Dermis blood vessel endothelial cell (primary cell): ENCODE measurements around the gene RBM28. TPM values are rescaled to one million over a fixed set of nuclear protein-coding genes. Genes with fewer than 3 reads are reported as not detected.

ENCODE experiments used
- DNase-seq: peaks from one replicate; pipeline ENCODE4 v3.0.0; 2010
- total RNA-seq: library from RNA; depleted of rRNA; stranded (reverse); fragments of >200 nt; gene quantifications from 2 replicates; pipeline ENCODE4 v1.2.3, GENCODE V29; 2014

RBM28 gene
- total RNA-seq, 1 donor from 2014 or later = 14.6 TPM

DNA sequence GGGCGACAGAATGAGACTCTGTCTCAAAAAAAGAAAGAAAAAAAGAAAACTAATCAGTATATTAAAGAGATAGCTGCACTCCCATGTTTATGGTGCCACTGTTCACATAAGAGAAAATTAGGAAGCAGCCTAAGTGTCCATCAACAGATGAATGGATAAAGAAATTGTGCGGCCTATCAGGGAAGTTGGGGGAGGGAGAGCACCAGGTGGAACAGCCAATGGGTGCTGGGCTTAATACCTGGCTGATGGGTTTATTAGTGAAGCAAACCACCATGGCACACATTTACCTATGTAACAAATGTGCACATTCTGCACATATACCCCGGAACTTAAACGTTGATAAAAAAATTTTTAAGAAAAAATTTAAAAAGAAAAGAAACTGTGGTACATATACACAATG lies 26.8 kb upstream of the RBM28 start:
- no peak for DNase-seq

- DNase-seq = no peak
Observed at GRCh38 chr7:128366986-128367385, 23.3 kb upstream of the RBM28 start.

DNA sequence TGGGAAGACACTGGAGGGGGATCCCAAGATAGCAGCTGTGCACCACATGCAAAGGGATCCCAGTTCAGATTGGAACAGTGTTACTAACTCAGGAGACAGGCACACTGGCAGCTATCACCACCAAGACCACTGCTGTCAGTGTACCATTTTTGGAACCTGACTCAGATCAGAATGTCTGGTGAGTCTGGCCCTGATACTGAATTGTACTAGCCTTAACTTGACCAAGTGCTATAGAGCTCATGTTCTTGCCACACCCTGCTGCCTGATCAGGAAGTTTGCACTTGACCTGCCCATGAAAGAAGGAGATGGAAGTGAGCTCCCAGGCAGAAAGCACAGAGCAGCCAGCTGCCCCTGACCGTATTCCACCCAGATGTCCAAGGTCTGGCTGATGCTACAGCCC lies 22.6 kb upstream of the RBM28 start:
- no peak for DNase-seq

DNA sequence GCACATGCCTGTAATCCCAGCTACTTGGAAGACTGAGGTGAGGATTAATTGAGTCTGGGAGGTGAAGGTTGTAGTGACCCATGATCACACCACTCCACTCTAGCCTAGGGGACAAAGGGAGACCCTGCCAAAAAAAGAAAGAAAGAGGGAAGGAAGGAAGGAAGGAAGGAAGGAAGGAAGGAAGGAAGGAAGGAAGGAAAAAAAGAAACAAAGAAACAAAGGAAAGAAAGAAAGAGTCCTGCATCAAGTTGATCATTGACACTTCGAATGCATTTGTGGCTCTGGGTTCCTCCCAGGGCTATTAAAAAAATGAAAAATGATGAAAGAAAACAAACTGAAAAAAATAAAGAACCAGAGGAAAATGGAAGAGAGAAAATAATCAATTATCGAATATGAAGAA lies 21.7 kb upstream of the RBM28 start:
- no peak for DNase-seq

DNA sequence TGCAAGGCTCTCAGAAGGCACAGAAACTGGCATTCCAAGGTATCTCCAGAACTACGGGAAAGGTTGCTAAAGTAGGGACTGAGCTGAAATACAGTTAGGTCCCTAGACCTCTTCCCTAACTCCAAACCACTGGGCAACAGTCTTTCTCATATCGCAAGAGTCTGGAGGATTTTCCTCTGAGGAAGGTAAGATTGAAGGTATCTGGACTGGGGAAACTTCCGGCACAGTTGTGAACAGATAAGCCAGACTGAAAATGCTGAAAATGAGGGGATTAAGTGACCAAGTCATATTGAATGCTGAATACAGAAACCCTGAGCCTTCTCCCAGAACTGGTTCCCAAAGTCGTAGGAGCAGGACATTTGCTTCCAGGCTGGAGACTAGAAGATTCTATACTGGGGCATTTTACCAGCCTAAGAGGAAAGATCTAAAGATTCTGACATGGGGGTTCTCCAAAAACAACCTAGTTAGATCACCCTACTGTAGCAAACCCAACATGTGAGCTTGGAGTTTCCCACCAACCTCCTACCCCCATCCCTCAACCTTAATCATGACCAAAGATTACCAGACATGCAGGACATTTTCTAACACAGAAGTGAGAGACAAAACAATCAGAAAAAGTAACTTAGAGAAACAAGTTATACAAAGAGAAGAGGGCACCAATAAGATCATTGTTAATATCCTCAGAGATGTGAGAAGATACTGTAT lies 20.6 kb upstream of the RBM28 start:
- no peak for DNase-seq

GRCh38 chr7:128363261-128363721 lies 19.6 kb upstream of the RBM28 start:
- no peak for DNase-seq

DNA sequence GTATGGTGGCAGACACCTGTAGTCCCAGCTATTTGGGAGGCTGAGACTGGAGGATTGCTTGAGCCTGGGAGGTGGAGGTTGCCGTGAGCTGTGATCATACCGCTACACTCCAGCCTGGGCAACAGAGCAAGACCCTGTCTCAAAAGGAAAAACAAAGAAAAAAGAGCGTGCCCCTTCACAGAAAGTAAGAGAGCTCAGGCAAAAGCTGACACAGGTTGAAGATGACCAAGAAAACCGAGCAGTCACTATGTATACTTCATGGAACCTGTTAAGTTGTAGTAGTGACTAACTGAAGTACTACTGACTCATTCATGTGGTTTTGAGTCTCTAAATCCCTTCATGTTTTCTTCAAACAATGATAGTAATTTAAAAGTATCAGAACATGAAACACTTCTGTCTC lies 19.0 kb upstream of the RBM28 start:
- DNase-seq = no peak

- DNase-seq = peak; percentile 32
Observed at GRCh38 chr7:128361411-128362379, 18.0 kb upstream of the RBM28 start, which contains the start of gene PRRT4. Gene PRRT4, minus strand, starts transcription at chr7:128361690.

GRCh38 chr7:128360359-128360678 lies 16.6 kb upstream of the RBM28 start:
- DNase-seq = no peak

GRCh38 chr7:128359939-128360338 lies 16.2 kb upstream of the RBM28 start:
- DNase-seq = no peak

GRCh38 chr7:128359336-128359735 lies 15.6 kb upstream of the RBM28 start:
- DNase-seq = no peak

GRCh38 chr7:128358233-128358632 lies 14.5 kb upstream of the RBM28 start:
- no peak for DNase-seq

- DNase-seq = no peak
Observed at GRCh38 chr7:128357217-128357613, 13.5 kb upstream of the RBM28 start.

- DNase-seq = no peak
Observed at GRCh38 chr7:128356546-128357216, 13.0 kb upstream of the RBM28 start.

DNA sequence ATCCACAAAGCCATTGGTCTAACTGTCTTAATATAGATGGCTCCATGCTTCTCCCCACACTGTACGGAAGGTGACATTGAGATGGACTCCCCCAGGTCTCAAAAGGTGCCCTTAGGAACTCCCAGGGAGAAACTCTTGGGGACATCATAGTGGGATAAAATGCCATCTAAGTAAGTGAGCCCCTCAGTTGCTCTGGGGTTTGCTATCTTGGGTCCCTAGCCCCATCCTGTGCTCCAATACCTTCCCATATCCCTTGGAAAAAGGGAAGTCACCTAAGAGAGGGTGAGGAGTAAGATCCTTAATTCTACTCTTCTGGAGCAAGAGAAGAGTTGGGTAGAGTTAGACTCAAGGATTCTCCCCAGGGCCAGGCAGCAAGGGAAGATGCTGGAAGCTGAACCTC lies 9.9 kb upstream of the RBM28 start:
- DNase-seq = no peak

DNA sequence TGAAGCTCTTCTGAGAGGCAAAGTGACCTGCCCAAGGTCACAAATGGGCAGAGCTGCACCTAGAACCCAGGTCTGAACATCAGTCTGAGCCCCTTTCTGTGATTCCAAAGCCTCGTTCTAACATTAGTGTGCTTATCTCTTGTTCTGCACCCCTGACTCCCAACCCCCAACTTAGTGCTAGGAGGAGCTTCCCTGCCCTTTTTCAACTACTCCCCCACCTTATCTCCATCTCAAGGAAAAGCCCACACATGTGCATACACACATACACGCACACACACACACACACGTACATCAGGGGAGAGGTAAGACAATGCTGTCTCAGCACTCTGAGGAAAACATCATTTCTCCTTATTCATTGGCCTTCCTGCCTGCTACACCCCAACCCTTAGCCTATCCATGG lies 9.5 kb upstream of the RBM28 start:
- DNase-seq = no peak

- no peak for DNase-seq
Observed at GRCh38 chr7:128352636-128353035, 8.9 kb upstream of the RBM28 start.

GRCh38 chr7:128352153-128352537 lies 8.4 kb upstream of the RBM28 start:
- peak; percentile 84 for DNase-seq

- peak; percentile 11 for DNase-seq
Observed at GRCh38 chr7:128351296-128352152, 7.8 kb upstream of the RBM28 start.

DNA sequence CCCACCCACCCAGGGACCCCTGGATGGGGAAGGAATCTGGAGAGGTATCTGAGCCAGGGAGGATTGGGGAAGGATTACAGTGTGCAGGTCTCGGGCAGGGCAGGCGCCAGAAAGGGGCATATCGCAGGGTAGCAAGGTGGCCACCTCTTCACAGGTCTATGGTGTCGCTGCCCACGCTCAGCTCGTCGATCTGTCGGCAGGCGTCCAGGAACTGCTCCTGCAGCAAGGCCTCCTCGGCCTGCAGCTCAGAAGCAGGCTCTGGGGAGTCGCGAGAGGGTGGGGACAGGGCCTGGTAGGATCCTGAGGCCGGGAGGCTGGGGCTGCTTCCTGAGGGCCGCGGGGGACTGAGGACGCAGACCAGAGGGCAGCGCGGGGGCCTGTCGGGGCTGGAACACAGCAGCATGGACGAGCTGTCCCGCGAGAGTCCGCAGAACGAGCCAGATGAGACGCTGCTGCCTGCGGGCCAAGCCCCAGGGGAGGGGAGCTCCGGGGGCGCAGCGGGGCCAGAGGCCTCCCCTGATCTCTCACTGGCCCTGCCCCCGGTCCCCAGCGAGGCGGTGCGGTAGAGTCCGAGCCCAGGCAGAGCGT lies 7.1 kb upstream of the RBM28 start:
- DNase-seq = no peak

DNA sequence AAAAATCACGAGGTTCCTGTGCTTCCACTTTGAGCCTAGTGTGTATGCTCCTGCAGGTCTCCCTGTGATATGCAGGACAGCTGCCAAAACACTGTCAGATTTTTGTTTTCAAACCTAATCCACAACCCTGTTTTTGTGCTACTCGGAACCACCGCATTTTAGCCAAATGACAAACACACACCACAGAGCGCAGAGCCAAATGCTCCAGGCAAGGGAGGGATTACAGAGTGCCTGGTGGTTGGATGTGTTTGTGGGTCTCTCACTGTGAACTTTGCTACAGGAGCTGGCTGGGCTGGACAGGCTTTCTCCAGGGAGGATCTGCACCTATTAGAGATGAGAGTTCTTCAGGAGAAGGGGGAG lies 5.7 kb upstream of the RBM28 start:
- DNase-seq = no peak

DNA sequence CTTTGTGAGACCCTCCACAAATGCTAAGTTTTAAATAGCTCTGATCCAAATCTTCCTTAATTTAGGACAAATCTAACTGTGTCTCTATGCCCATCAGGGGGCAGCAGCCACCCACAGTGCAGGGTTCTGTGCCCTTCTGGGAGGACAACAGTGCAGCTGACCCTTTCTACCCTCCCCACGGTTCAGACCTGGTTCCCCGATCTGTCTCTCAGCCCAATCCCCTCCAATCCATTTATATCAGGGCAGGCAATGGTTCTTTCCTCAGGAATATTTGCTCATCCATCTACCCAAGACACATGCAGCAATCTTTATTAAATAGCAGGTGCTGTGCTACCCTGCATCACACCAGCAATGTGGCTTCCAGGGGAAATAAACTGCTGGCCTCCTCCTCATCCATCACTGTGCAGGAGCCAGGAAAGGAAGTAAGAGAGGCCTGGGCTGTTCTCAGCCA lies 4.0 kb upstream of the RBM28 start:
- peak; percentile 74 for DNase-seq
